Measurements from ENCODE around the gene SORCS2.

DNA sequence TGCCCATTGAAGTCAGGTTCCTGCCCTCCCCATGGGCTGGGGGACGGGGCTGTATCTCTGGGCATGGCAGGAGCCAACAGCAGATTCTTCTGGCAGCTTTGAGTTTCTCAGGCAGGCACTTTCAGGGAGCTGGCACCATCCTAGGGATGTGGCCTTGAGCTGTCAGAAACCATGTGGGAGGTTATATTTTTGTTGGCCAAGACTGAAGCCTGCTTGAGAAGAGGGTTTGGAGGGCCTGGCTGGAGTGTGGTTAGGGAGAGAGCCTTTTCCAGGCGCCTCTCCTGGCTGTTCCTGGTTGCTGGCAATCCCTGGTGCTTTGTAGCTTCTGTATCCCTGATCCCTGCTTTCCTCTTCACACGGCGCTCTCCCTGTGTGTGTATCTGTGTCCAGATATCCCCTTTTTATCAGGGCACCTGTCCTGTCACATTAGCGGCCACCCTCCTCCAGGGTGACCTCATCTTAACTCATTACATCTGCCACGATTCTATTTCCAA, 30.6 kb upstream of the SORCS2 start:
- no peak for TF ChIP-seq SIN3A (IDR thresholded peaks at IDR 0.05; ENCODE audit: borderline replicate concordance, insufficient read depth, low read length)
- TF ChIP-seq POLR2AphosphoS5 (IDR thresholded peaks at IDR 0.05; ENCODE audit: low read depth, low read length), result no peak
- TF ChIP-seq, protein P1, sequence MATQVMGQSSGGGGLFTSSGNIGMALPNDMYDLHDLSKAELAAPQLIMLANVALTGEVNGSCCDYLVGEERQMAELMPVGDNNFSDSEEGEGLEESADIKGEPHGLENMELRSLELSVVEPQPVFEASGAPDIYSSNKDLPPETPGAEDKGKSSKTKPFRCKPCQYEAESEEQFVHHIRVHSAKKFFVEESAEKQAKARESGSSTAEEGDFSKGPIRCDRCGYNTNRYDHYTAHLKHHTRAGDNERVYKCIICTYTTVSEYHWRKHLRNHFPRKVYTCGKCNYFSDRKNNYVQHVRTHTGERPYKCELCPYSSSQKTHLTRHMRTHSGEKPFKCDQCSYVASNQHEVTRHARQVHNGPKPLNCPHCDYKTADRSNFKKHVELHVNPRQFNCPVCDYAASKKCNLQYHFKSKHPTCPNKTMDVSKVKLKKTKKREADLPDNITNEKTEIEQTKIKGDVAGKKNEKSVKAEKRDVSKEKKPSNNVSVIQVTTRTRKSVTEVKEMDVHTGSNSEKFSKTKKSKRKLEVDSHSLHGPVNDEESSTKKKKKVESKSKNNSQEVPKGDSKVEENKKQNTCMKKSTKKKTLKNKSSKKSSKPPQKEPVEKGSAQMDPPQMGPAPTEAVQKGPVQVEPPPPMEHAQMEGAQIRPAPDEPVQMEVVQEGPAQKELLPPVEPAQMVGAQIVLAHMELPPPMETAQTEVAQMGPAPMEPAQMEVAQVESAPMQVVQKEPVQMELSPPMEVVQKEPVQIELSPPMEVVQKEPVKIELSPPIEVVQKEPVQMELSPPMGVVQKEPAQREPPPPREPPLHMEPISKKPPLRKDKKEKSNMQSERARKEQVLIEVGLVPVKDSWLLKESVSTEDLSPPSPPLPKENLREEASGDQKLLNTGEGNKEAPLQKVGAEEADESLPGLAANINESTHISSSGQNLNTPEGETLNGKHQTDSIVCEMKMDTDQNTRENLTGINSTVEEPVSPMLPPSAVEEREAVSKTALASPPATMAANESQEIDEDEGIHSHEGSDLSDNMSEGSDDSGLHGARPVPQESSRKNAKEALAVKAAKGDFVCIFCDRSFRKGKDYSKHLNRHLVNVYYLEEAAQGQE (IDR thresholded peaks at IDR 0.05; ENCODE audit: insufficient read depth in 1 of 2, low read depth in 2 of 2, low read length in 2 of 2), result no peak
- no peak for TF ChIP-seq TAF1 (IDR thresholded peaks at IDR 0.05; ENCODE audit: borderline replicate concordance, insufficient read depth, low read length)
- no peak for TF ChIP-seq FOXP2 (optimal IDR thresholded peaks at IDR 0.05; ENCODE audit: borderline replicate concordance, extremely low read depth, extremely low read length, insufficient read depth)

All from PFSK-1 (cell line).